ENCODE results near the gene FAM227B. TPM values are rescaled to one million over a fixed set of nuclear protein-coding genes. Genes with fewer than 3 reads are reported as not detected.
"Not testable (repeated sequence)": the region's sequence is repeated elsewhere in the genome, so short reads cannot be mapped to it uniquely, and the experiment has no call there.

The FAM227B gene
- total RNA-seq, 1 experiment from 2014 or later = 3.3 TPM

GRCh38 chr15:49412797-49413196 is 207.8 kb downstream of the FAM227B start:
- Histone ChIP-seq H3K27ac (no peak overlapping the region), H3K4me2 (no peak overlapping the region), H3K9me3 (ENCODE audit: insufficient read depth, low read depth) (no peaks in the 10 kb centered on the region), H3K36me3 (ENCODE audit: low read depth) (no peaks in the 10 kb centered on the region), H4K20me1 (ENCODE audit: insufficient read depth) (no peaks in the 10 kb centered on the region), H3K9me2 (ENCODE audit: insufficient read depth) (no peaks in the 10 kb centered on the region), H2AFZ (no peak overlapping the region), H3K79me2 (ENCODE audit: low read depth) (no peaks in the 10 kb centered on the region), H3F3A (ENCODE audit: insufficient read depth, low read depth) (no peaks in the 10 kb centered on the region), H3K4me1 (replicated peaks; ENCODE audit: insufficient read depth) (0 out of 2 replicates have a peak, but pooled peaks cover 10% of the 10 kb centered on the region), H3K27me3 (ENCODE audit: insufficient read depth, low read depth) (no peaks in the 10 kb centered on the region), H3K4me3 (no peak overlapping the region)
- DNase-seq = no peak
- intact Hi-C loops (cut with micrococcal nuclease; ENCODE audit: unreplicated experiment) = no loop called here
- no TSS peak for BruUV-seq (replicated peaks)
- POLR2A ChIA-PET (ENCODE audit: unreplicated experiment) = no interaction called here
- CTCF ChIA-PET = no interaction called here
- TF ChIP-seq EZH2 (IDR thresholded peaks at IDR 0.05; ENCODE audit: low read depth) = no peak
- TF ChIP-seq CTCF (conservative IDR thresholded peaks at IDR 0.05) = no peak

- Histone ChIP-seq H3K4me2 (no peak overlapping the region), H3K9me2 (ENCODE audit: insufficient read depth) (no peaks in the 10 kb centered on the region), H4K20me1 (ENCODE audit: insufficient read depth) (no peaks in the 10 kb centered on the region), H3F3A (ENCODE audit: insufficient read depth, low read depth) (no peaks in the 10 kb centered on the region), H3K36me3 (ENCODE audit: low read depth) (no peaks in the 10 kb centered on the region), H3K4me3 (no peak overlapping the region), H3K27ac (no peak overlapping the region), H3K9me3 (ENCODE audit: insufficient read depth, low read depth) (no peaks in the 10 kb centered on the region), H2AFZ (no peak overlapping the region), H3K27me3 (ENCODE audit: insufficient read depth, low read depth) (no peaks in the 10 kb centered on the region), H3K79me2 (ENCODE audit: low read depth) (no peaks in the 10 kb centered on the region), H3K4me1 (replicated peaks; ENCODE audit: insufficient read depth) (0 out of 2 replicates have a peak, but pooled peaks cover 5% of the 10 kb centered on the region)
- no TSS peak for BruUV-seq (replicated peaks)
- DNase-seq = no peak
- ChIA-PET POLR2A (ENCODE audit: unreplicated experiment) (no interaction called here), CTCF (no interaction called here)
- intact Hi-C loops (cut with micrococcal nuclease; ENCODE audit: unreplicated experiment) = no loop called here
- TF ChIP-seq EZH2 (IDR thresholded peaks at IDR 0.05; ENCODE audit: low read depth) = no peak
- TF ChIP-seq CTCF (conservative IDR thresholded peaks at IDR 0.05) = no peak
These were observed 210.0 kb downstream of the FAM227B start for GRCh38 chr15:49410641-49411040.

- Histone ChIP-seq H3K9me2 (ENCODE audit: insufficient read depth) (no peaks in the 10 kb centered on the region), H2AFZ (no peak overlapping the region), H4K20me1 (ENCODE audit: insufficient read depth) (no peaks in the 10 kb centered on the region), H3K79me2 (ENCODE audit: low read depth) (no peaks in the 10 kb centered on the region), H3K9me3 (ENCODE audit: insufficient read depth, low read depth) (no peaks in the 10 kb centered on the region), H3F3A (ENCODE audit: insufficient read depth, low read depth) (no peaks in the 10 kb centered on the region), H3K27me3 (ENCODE audit: insufficient read depth, low read depth) (peaks cover 7% of the 10 kb centered on the region; the same call in 1 of the 2 replicates), H3K4me1 (replicated peaks; ENCODE audit: insufficient read depth) (no peaks in the 10 kb centered on the region), H3K27ac (no peak overlapping the region), H3K4me3 (no peak overlapping the region), H3K36me3 (ENCODE audit: low read depth) (no peaks in the 10 kb centered on the region), H3K4me2 (no peak overlapping the region)
- intact Hi-C loops (cut with micrococcal nuclease; ENCODE audit: unreplicated experiment) = no loop called here
- no peak for DNase-seq
- ChIA-PET CTCF (no interaction called here), POLR2A (ENCODE audit: unreplicated experiment) (no interaction called here)
- TF ChIP-seq CTCF (conservative IDR thresholded peaks at IDR 0.05) (no peak), EZH2 (IDR thresholded peaks at IDR 0.05; ENCODE audit: low read depth) (no peak)
- BruUV-seq (replicated peaks) = no TSS peak
These were observed 214.1 kb downstream of the FAM227B start for GRCh38 chr15:49406352-49407118.

- intact Hi-C loops (cut with micrococcal nuclease; ENCODE audit: unreplicated experiment); POLR2A ChIA-PET (ENCODE audit: unreplicated experiment); BruUV-seq (replicated peaks); H3K9me3 ChIP-seq (ENCODE audit: insufficient read depth, low read depth); H3K27ac ChIP-seq; H3K4me1 ChIP-seq (replicated peaks; ENCODE audit: insufficient read depth); H4K20me1 ChIP-seq (ENCODE audit: insufficient read depth); H3K9me2 ChIP-seq (ENCODE audit: insufficient read depth); DNase-seq; H3K36me3 ChIP-seq (ENCODE audit: low read depth); H3F3A ChIP-seq (ENCODE audit: insufficient read depth, low read depth); CTCF ChIA-PET; H3K4me2 ChIP-seq; H3K4me3 ChIP-seq; H3K79me2 ChIP-seq (ENCODE audit: low read depth); H2AFZ ChIP-seq; H3K27me3 ChIP-seq (ENCODE audit: insufficient read depth, low read depth): not testable (repeated sequence)
These were observed 217.9 kb downstream of the FAM227B start for GRCh38 chr15:49402515-49403296.

Measured in PC-9 (cell line).